Measurements from ENCODE around the gene PDCD2L.

GRCh38 chr19:34408411-34408810 is 4.2 kb downstream of the PDCD2L start:
- TF ChIP-seq CTCF (IDR thresholded peaks at IDR 0.05), result no peak
- TF ChIP-seq POLR2A (IDR thresholded peaks at IDR 0.05), result no peak
